Measurements from ENCODE around the gene AK1. TPM values are rescaled to one million over a fixed set of nuclear protein-coding genes. Genes with fewer than 3 reads are reported as not detected.

AK1 gene
- total and polyA plus RNA-seq, 2 of the 13 experiments (the other 11 are each of a cell fraction or from before 2014, with no cell fraction given), result 19.1 to 32.8 TPM

DNA sequence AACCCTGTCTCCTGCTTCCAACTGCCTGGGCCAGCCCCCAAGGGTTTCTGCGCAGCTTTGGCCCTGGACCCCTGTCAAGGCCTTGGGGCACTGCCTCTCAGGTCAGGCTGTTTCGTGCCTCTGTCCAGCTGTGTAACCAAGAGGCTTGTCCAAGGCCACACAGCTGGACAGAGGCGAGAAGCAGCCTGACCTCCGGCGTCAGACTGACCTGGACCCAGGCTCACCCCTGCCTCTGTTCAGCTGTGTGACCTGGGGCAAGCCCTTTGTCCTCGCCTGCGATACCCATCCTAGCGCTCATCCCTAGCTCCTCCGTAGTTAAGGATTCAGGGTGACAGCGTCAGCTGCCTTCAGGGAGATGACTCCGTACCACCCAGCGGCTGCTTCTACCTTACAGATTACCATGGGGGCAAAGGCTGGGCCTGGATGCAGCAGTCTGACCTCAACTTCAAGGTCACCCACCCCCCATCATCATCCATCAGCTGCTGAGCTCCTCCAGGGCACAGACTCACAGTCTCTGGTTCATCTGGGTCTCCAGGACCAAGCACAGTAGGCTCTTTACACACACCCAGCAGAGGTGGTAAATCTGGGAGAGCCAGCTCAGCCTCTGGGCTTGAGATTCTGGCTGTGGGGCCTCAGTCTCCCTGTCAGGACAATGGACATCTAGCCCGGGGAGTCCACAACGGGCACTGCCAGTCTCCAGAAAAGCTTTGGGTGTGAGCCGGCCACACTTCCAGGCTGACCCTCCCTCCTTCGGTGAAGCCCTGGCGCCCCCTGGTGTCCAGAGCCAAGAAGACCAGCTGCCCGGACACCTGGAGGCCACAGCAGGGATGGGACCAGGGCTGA, 7.9 kb downstream of the AK1 start (continued):
- TF ChIP-seq THAP11 (CRISPR knock-in tag; IDR thresholded peaks at IDR 0.05) (peak; percentile 83), ETV5 (CRISPR knock-in tag; IDR thresholded peaks at IDR 0.05; ENCODE audit: borderline replicate concordance) (no peak), MLLT10 (CRISPR knock-in tag; IDR thresholded peaks at IDR 0.05) (no peak), GATAD2A (CRISPR knock-in tag; IDR thresholded peaks at IDR 0.05) (0 out of 2 replicates have a peak, but pooled peaks have one; percentile 20), AGO1 (IDR thresholded peaks at IDR 0.05; ENCODE audit: low read depth, low read length, poor library complexity, severe bottlenecking) (no peak), ZNF501 (CRISPR knock-in tag; IDR thresholded peaks at IDR 0.05) (peak; percentile 54), NFE2L1 (CRISPR knock-in tag; IDR thresholded peaks at IDR 0.05; ENCODE audit: borderline replicate concordance) (no peak), ZMYM4 (CRISPR knock-in tag; IDR thresholded peaks at IDR 0.05) (no peak), U2AF1 (optimal IDR thresholded peaks at IDR 0.05; ENCODE audit: low read depth, low read length) (no peak), ESRRA (CRISPR knock-in tag; IDR thresholded peaks at IDR 0.05; ENCODE audit: low read depth) (0 out of 2 replicates have a peak, but pooled peaks have one; percentile 42), ATF7 (IDR thresholded peaks at IDR 0.05) (no peak), ATF7 (CRISPR knock-in tag; IDR thresholded peaks at IDR 0.05) (no peak), ZSCAN25 (CRISPR knock-in tag; IDR thresholded peaks at IDR 0.05) (no peak), PPARG (CRISPR knock-in tag; conservative IDR thresholded peaks at IDR 0.05) (no peak), TBX3 (IDR thresholded peaks at IDR 0.05; ENCODE audit: borderline replicate concordance) (no peak), KLF12 (CRISPR knock-in tag; IDR thresholded peaks at IDR 0.05; ENCODE audit: borderline replicate concordance) (no peak)
- TF ChIP-seq, protein P1, sequence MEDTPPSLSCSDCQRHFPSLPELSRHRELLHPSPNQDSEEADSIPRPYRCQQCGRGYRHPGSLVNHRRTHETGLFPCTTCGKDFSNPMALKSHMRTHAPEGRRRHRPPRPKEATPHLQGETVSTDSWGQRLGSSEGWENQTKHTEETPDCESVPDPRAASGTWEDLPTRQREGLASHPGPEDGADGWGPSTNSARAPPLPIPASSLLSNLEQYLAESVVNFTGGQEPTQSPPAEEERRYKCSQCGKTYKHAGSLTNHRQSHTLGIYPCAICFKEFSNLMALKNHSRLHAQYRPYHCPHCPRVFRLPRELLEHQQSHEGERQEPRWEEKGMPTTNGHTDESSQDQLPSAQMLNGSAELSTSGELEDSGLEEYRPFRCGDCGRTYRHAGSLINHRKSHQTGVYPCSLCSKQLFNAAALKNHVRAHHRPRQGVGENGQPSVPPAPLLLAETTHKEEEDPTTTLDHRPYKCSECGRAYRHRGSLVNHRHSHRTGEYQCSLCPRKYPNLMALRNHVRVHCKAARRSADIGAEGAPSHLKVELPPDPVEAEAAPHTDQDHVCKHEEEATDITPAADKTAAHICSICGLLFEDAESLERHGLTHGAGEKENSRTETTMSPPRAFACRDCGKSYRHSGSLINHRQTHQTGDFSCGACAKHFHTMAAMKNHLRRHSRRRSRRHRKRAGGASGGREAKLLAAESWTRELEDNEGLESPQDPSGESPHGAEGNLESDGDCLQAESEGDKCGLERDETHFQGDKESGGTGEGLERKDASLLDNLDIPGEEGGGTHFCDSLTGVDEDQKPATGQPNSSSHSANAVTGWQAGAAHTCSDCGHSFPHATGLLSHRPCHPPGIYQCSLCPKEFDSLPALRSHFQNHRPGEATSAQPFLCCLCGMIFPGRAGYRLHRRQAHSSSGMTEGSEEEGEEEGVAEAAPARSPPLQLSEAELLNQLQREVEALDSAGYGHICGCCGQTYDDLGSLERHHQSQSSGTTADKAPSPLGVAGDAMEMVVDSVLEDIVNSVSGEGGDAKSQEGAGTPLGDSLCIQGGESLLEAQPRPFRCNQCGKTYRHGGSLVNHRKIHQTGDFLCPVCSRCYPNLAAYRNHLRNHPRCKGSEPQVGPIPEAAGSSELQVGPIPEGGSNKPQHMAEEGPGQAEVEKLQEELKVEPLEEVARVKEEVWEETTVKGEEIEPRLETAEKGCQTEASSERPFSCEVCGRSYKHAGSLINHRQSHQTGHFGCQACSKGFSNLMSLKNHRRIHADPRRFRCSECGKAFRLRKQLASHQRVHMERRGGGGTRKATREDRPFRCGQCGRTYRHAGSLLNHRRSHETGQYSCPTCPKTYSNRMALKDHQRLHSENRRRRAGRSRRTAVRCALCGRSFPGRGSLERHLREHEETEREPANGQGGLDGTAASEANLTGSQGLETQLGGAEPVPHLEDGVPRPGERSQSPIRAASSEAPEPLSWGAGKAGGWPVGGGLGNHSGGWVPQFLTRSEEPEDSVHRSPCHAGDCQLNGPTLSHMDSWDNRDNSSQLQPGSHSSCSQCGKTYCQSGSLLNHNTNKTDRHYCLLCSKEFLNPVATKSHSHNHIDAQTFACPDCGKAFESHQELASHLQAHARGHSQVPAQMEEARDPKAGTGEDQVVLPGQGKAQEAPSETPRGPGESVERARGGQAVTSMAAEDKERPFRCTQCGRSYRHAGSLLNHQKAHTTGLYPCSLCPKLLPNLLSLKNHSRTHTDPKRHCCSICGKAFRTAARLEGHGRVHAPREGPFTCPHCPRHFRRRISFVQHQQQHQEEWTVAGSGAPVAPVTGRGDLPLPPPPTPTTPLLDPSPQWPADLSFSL (CRISPR knock-in tag; IDR thresholded peaks at IDR 0.05), result no peak
- TF ChIP-seq, protein P2, sequence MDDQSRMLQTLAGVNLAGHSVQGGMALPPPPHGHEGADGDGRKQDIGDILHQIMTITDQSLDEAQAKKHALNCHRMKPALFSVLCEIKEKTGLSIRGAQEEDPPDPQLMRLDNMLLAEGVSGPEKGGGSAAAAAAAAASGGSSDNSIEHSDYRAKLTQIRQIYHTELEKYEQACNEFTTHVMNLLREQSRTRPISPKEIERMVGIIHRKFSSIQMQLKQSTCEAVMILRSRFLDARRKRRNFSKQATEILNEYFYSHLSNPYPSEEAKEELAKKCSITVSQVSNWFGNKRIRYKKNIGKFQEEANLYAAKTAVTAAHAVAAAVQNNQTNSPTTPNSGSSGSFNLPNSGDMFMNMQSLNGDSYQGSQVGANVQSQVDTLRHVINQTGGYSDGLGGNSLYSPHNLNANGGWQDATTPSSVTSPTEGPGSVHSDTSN (CRISPR knock-in tag; IDR thresholded peaks at IDR 0.05; ENCODE audit: borderline replicate concordance), result no peak
- TF ChIP-seq, protein P3, sequence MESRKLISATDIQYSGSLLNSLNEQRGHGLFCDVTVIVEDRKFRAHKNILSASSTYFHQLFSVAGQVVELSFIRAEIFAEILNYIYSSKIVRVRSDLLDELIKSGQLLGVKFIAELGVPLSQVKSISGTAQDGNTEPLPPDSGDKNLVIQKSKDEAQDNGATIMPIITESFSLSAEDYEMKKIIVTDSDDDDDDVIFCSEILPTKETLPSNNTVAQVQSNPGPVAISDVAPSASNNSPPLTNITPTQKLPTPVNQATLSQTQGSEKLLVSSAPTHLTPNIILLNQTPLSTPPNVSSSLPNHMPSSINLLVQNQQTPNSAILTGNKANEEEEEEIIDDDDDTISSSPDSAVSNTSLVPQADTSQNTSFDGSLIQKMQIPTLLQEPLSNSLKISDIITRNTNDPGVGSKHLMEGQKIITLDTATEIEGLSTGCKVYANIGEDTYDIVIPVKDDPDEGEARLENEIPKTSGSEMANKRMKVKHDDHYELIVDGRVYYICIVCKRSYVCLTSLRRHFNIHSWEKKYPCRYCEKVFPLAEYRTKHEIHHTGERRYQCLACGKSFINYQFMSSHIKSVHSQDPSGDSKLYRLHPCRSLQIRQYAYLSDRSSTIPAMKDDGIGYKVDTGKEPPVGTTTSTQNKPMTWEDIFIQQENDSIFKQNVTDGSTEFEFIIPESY (CRISPR knock-in tag; IDR thresholded peaks at IDR 0.05), result no peak; the same call in 1 of the 2 replicates
- TF ChIP-seq, protein P4, sequence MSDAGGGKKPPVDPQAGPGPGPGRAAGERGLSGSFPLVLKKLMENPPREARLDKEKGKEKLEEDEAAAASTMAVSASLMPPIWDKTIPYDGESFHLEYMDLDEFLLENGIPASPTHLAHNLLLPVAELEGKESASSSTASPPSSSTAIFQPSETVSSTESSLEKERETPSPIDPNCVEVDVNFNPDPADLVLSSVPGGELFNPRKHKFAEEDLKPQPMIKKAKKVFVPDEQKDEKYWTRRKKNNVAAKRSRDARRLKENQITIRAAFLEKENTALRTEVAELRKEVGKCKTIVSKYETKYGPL (CRISPR knock-in tag; IDR thresholded peaks at IDR 0.05), result no peak

Measured in HepG2 (cell line).